GM20000 (cell line): ENCODE results near the gene GALNS.

Experiments used
- DNase-seq: peaks from one replicate; pipeline ENCODE4 v3.0.0; 2012; ENCODE audit warnings: low spot score
- CTCF ChIP-seq: IDR thresholded peaks from 2 replicates; pipeline ENCODE4 v1.5.1; 2012; ENCODE audit warnings: mild to moderate bottlenecking, control low read depth; ENCODE audit errors: extremely low read depth, missing control alignments

Gene GALNS

GRCh38 chr16:88844419-88845036, 12.2 kb downstream of the GALNS start:
- TF ChIP-seq CTCF: no peak
- DNase-seq: no peak

- TF ChIP-seq CTCF: no peak
- DNase-seq: no peak
Observed at GRCh38 chr16:88843256-88843655, 13.5 kb downstream of the GALNS start.

- TF ChIP-seq CTCF: no peak
- no peak for DNase-seq
Observed at GRCh38 chr16:88842806-88843205, 13.9 kb downstream of the GALNS start.

- TF ChIP-seq CTCF: no peak
- DNase-seq: no peak
Observed at GRCh38 chr16:88842308-88842756, 14.4 kb downstream of the GALNS start.

GRCh38 chr16:88841521-88842307, 15.0 kb downstream of the GALNS start:
- TF ChIP-seq CTCF: no peak
- no peak for DNase-seq

- no peak for DNase-seq
- TF ChIP-seq CTCF: no peak
Observed at GRCh38 chr16:88840600-88841215, 16.0 kb downstream of the GALNS start.

GRCh38 chr16:88839745-88840599, 16.8 kb downstream of the GALNS start:
- no peak for TF ChIP-seq CTCF

More at GRCh38 chr16:88839745-88840599, 16.8 kb downstream of the GALNS start:
- DNase-seq: no peak
